Spleen (tissue), 11 donors: ENCODE measurements around the gene ATP8A2. TPM values are rescaled to one million over a fixed set of nuclear protein-coding genes. Genes with fewer than 3 reads are reported as not detected.

ENCODE experiments used
- DNase-seq: peaks from one replicate; pipeline ENCODE4 v3.0.0-alpha.2; 2020
- H3K27ac ChIP-seq, 8 donors: fragments of 200-600 bp; sonication (generic) in 7 of 8; 1 replicate in 4 of 8; 2 replicates in 4 of 8; pipeline versions ENCODE4 v1.5.0 to v1.8.0; 2016 to 2021; ENCODE audit warnings: inconsistent platforms in 4 of 8, mild to moderate bottlenecking in 4 of 8, moderate library complexity in 1 of 8
- H3K27me3 ChIP-seq, 7 donors: fragments of 200-600 bp; sonication (generic) in 6 of 7; replicated peaks in 1 of 7; 1 replicate in 4 of 7; 2 replicates in 3 of 7; pipeline versions ENCODE4 v1.5.0 to v1.8.0; 2016 to 2021; ENCODE audit warnings: inconsistent platforms in 3 of 7, mild to moderate bottlenecking in 1 of 7
- H3K36me3 ChIP-seq, 6 donors: fragments of 200-600 bp; sonication (generic) in 5 of 6; 1 replicate in 4 of 6; 2 replicates in 2 of 6; pipeline versions ENCODE4 v1.5.0 to v1.8.0; 2016 to 2021; ENCODE audit warnings: inconsistent platforms in 2 of 6
- H3K4me1 ChIP-seq, 6 donors: fragments of 200-600 bp; sonication (generic) in 5 of 6; 1 replicate in 3 of 6; 2 replicates in 3 of 6; pipeline versions ENCODE4 v1.5.0 to v1.8.0; 2016 to 2021; ENCODE audit warnings: inconsistent platforms in 3 of 6
- H3K4me3 ChIP-seq, 8 donors: fragments of 200-600 bp; sonication (generic) in 7 of 8; 1 replicate in 4 of 8; 2 replicates in 4 of 8; pipeline versions ENCODE4 v1.5.0 to v1.8.0; 2016 to 2021; ENCODE audit warnings: inconsistent platforms in 4 of 8, mild to moderate bottlenecking in 4 of 8, moderate library complexity in 2 of 8
- H3K9me3 ChIP-seq, 8 donors: fragments of 200-600 bp; sonication (generic) in 7 of 8; 1 replicate in 4 of 8; 2 replicates in 4 of 8; pipeline versions ENCODE4 v1.5.0 to v1.8.0; 2016 to 2021; ENCODE audit warnings: inconsistent platforms in 4 of 8
- POLR2A ChIP-seq, 3 donors: fragments of 450-650 bp; IDR thresholded peaks; one replicate each; pipeline ENCODE4 v1.5.1; 2017; ENCODE audit warnings: antibody characterized with exemption in 3 of 3, mild to moderate bottlenecking in 1 of 3
- POLR2AphosphoS5 ChIP-seq, 3 donors: sonication (generic); formaldehyde crosslinking; IDR thresholded peaks; one replicate each; pipeline ENCODE4 v1.5.1; 2017; ENCODE audit warnings: antibody characterized with exemption in 3 of 3
- WGBS, 5 donors: extraction: QIAGEN DNeasy Blood & Tissue Kit in 3 of 5; methylation state at CpG; one replicate each; pipeline versions ENCODE4 v1.1.5 to v1.1.7; 2013 to 2018; 5-methylcytosine and 5-hydroxymethylcytosine counted together
- intact Hi-C: fragments of 100-400 bp; cut with DNase I; formaldehyde crosslinking; loops from one replicate; pipeline ENCODE4 v1.15.0; 2023; ENCODE audit warnings: low total_unique reads
- polyA plus RNA-seq, 3 donors: library from polyadenylated mRNA; stranded (reverse); fragments of 200-250 nt; gene quantifications; one replicate each; pipeline ENCODE4 v1.2.1, GENCODE V29; 2013
- total RNA-seq, 7 donors: library from RNA; depleted of rRNA in 3 of 7; stranded (reverse); fragments of >200 nt in 3 of 7; fragmentation: NEBNext Ultra II Directional in 4 of 7; extraction: Animal tissue kit (Norgen Biotek cat#: 25700) in 4 of 7; gene quantifications; one replicate each; pipeline versions ENCODE4 v1.1.0 to v1.2.1, GENCODE V29; 2016 to 2021
- TF ChIP-seq, protein P1 (sequence below), 11 experiments: fragments of 200-600 bp in 7 of 11; fragments of 450-650 bp in 4 of 11; sonication (generic) in 4 of 11; IDR thresholded peaks in 8 of 11; conservative IDR thresholded peaks in 3 of 11; 1 replicate in 7 of 11; 2 replicates in 4 of 11; pipeline versions ENCODE4 v1.4.0 to v1.8.0; 2016 to 2021; ENCODE audit warnings: antibody characterized with exemption in 11 of 11, inconsistent platforms in 4 of 11, mild to moderate bottlenecking in 1 of 11
- donor health status: healthy with polysubstance abuse.
- donor health status: DM: no; HTN: no; CAD: no; lungs with moderate emphysema.
- donor health status: DM: no; HTN: no; CAD: no.
- donor health status: Bipolar disorder and iron deficiency.
- donor health status: healthy.
- donor health status: DM: no; HTN: no; CAD: no.
- donor health status: DM: yes; HTN: yes; CAD: no.

ATP8A2 gene
- total and polyA plus RNA-seq, 10 donors: 0.09 to 0.46 (median 0.25) TPM

DNA sequence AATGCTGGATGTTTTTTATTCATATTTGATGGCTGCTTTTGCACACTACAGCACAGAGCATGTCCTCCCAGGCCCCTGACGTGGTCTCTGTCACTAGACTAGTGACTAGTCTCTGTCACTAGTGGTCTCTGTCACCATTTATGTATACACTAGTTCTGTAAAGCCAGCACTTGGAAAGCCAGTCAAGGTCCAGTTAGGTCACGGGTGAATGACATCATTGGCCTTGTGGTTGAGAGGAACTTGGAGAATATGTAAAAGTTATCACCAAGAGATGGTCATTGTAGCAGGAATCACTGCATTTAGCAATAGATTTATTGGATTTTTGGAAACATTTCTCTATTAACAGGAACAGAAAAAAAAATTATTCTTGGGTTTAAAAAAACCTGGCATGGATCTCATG lies 607.2 kb downstream of the ATP8A2 start:
- H3K27ac ChIP-seq: no peak overlapping the region
- intact Hi-C loops: no loop called here
- WGBS, 5 donors: 66 to 84% (median 80%) methylated on average over 2 of the region's 2 CpGs
- no peak for DNase-seq
- TF ChIP-seq POLR2AphosphoS5 (IDR thresholded peaks at IDR 0.05) (no peak), POLR2A (IDR thresholded peaks at IDR 0.05) (no peak)
- TF ChIP-seq, protein P1, sequence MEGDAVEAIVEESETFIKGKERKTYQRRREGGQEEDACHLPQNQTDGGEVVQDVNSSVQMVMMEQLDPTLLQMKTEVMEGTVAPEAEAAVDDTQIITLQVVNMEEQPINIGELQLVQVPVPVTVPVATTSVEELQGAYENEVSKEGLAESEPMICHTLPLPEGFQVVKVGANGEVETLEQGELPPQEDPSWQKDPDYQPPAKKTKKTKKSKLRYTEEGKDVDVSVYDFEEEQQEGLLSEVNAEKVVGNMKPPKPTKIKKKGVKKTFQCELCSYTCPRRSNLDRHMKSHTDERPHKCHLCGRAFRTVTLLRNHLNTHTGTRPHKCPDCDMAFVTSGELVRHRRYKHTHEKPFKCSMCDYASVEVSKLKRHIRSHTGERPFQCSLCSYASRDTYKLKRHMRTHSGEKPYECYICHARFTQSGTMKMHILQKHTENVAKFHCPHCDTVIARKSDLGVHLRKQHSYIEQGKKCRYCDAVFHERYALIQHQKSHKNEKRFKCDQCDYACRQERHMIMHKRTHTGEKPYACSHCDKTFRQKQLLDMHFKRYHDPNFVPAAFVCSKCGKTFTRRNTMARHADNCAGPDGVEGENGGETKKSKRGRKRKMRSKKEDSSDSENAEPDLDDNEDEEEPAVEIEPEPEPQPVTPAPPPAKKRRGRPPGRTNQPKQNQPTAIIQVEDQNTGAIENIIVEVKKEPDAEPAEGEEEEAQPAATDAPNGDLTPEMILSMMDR (IDR thresholded peaks at IDR 0.05 in 8 of 11, conservative IDR thresholded peaks at IDR 0.05 in 3 of 11): no peak
- no peaks in the 10 kb centered on the region for H3K36me3 ChIP-seq
- no peaks in the 10 kb centered on the region for H3K9me3 ChIP-seq
- H3K4me3 ChIP-seq: no peak overlapping the region
- peaks cover 0 to 29% (median 0%) of the 10 kb centered on the region in 7 donors for H3K27me3 ChIP-seq
- H3K4me1 ChIP-seq: no peaks in the 10 kb centered on the region

DNA sequence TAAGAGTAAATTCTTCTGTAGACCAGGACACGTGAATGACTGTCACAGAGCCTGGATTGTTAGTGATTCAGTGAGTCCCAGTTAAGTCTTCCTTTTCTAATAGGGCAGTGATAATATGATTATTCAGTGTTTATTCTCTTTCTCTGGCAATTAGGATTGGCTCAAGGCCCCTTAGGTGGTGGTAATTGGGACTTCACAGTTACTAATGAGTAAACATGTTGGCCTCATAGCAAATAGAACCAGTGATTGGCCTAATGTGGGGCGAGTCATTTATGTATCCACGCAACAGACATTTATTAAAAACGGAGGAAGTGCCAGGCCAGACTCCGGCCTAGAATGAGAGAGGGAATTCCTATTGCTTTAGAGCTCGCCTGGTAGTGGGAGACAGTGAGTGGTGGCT lies 607.6 kb downstream of the ATP8A2 start:
- 86 to 94% (median 91%) methylated on average over 6 of the region's 6 CpGs for WGBS, 5 donors
- TF ChIP-seq POLR2A (IDR thresholded peaks at IDR 0.05) (no peak), POLR2AphosphoS5 (IDR thresholded peaks at IDR 0.05) (no peak)
- TF ChIP-seq, protein P1 (IDR thresholded peaks at IDR 0.05 in 8 of 11, conservative IDR thresholded peaks at IDR 0.05 in 3 of 11): no peak
- Histone ChIP-seq H3K27ac (no peak overlapping the region), H3K4me3 (no peak overlapping the region), H3K4me1 (no peaks in the 10 kb centered on the region), H3K27me3 (peaks cover 0 to 29% (median 0%) of the 10 kb centered on the region in 7 donors), H3K9me3 (no peaks in the 10 kb centered on the region), H3K36me3 (no peaks in the 10 kb centered on the region)
- DNase-seq: no peak
- intact Hi-C loops: no loop called here

DNA sequence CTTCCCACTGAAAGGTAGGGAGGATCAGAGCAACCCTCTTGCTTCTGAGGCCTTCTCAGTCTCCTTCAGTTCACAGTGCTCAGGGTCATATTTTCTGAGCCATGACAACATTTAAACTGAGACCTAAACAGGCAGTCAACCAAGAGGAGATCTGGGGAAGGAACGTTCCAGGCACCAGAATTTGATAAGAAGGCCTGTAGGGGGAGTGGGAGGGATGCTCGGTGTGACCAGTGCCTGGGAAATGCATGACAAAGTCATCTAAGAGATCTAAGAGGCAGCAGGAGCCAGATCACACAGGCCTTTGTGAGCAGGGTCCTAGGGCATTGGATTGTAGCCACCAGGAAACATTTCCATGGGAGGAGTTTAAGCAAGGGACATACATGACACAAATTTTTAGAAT lies 608.5 kb downstream of the ATP8A2 start:
- Histone ChIP-seq H3K36me3 (no peaks in the 10 kb centered on the region), H3K4me1 (no peaks in the 10 kb centered on the region), H3K4me3 (no peak overlapping the region), H3K27ac (no peak overlapping the region), H3K9me3 (no peaks in the 10 kb centered on the region), H3K27me3 (peaks cover 0 to 20% (median 0%) of the 10 kb centered on the region in 7 donors)
- WGBS, 5 donors: 24 to 44% (median 30%) methylated on average over 2 of the region's 2 CpGs
- no peak for TF ChIP-seq POLR2AphosphoS5 (IDR thresholded peaks at IDR 0.05)
- TF ChIP-seq, protein P1 (IDR thresholded peaks at IDR 0.05 in 8 of 11, conservative IDR thresholded peaks at IDR 0.05 in 3 of 11): peak in 1 of 11 experiments; percentile 12
- no peak for DNase-seq
- intact Hi-C loops: no loop called here

DNA sequence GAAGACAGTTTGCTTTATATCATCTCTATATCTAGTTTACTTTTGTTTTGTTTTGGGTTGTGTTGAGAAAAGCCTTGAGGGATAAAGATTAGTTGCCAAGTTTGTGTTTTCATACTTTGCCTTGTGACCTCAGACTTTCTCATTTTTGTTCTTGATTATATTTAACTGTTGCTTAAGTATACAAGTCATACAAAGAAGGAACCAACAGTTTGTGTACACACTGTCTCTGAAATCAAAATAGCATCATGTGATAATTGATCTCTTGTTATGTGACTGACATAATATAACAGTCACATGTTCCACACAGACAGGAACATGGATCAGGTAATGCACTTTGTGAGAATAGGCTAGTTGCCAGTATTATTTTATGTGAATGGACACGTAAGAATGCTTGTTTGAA lies 609.3 kb downstream of the ATP8A2 start:
- Histone ChIP-seq H3K36me3 (no peaks in the 10 kb centered on the region), H3K9me3 (no peaks in the 10 kb centered on the region), H3K27me3 (peaks cover 0 to 12% (median 0%) of the 10 kb centered on the region in 7 donors), H3K4me3 (no peak overlapping the region), H3K4me1 (no peaks in the 10 kb centered on the region), H3K27ac (no peak overlapping the region)
- intact Hi-C loops: no loop called here
- TF ChIP-seq, protein P1 (IDR thresholded peaks at IDR 0.05 in 8 of 11, conservative IDR thresholded peaks at IDR 0.05 in 3 of 11): no peak
- no peak for TF ChIP-seq POLR2A (IDR thresholded peaks at IDR 0.05)
- no peak for TF ChIP-seq POLR2AphosphoS5 (IDR thresholded peaks at IDR 0.05)
- DNase-seq: no peak
- 77 to 91% (median 85%) methylated on average over 1 of the region's 1 CpG for WGBS, 5 donors
